ENCODE results near the gene CEP70. TPM values are rescaled to one million over a fixed set of nuclear protein-coding genes. Genes with fewer than 3 reads are reported as not detected.
A peak's percentile ranks its signal among the peaks of the same experiment; 100 is the strongest.

CEP70 gene
- total and polyA plus RNA-seq, 2 of the 13 experiments (the other 11 are each of a cell fraction or from before 2014, with no cell fraction given): 4.0 to 22.3 TPM

DNA sequence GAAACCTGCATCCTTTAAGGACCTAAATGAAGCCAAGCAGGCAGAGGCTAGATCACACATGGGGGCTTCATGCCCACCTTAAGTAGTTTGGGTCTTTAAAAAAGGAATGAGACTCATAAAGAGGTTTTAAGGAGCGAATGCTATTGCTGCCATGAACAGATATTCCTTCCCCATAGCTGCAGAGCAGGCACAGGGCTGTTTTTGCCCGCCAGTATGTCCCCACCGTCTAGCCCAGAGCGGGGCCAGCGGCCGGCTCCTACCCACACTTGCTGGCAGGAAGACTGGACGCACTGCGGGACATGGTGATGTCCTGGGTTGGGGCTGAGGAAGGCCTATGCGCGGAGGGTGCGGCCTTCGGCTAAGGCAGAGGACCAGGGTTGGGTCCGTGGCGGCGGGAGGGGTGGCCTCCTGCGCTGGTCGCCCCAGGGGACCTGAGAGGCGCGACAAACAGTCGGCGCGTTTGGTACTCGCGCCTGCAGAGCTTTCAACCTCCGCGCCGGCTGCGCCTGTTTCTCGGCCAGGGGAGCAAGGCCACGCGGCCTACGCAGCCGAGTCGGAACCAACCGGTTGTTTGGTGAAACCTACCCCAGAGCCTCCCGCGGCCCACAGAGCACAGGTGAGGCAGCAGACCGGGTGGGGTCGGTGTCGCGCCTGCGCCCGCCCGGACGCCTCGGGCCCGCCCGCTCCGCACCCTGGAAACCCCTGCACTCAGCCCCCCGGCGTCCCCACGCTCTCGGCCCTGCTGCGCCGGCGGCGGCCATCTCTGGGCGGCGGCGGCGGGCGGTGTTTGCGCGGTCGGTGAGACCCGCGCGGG, 14.5 kb upstream of the CEP70 start, which contains the start of gene FAIM (continued):
- TF ChIP-seq POLR2AphosphoS5 (IDR thresholded peaks at IDR 0.05; ENCODE audit: low read depth, low read length): 0 out of 2 replicates have a peak, but pooled peaks have one; percentile 39
- no peak; the same call in 1 of the 2 replicates for TF ChIP-seq TOPORS (CRISPR knock-in tag; IDR thresholded peaks at IDR 0.05)
- TF ChIP-seq, protein P1, sequence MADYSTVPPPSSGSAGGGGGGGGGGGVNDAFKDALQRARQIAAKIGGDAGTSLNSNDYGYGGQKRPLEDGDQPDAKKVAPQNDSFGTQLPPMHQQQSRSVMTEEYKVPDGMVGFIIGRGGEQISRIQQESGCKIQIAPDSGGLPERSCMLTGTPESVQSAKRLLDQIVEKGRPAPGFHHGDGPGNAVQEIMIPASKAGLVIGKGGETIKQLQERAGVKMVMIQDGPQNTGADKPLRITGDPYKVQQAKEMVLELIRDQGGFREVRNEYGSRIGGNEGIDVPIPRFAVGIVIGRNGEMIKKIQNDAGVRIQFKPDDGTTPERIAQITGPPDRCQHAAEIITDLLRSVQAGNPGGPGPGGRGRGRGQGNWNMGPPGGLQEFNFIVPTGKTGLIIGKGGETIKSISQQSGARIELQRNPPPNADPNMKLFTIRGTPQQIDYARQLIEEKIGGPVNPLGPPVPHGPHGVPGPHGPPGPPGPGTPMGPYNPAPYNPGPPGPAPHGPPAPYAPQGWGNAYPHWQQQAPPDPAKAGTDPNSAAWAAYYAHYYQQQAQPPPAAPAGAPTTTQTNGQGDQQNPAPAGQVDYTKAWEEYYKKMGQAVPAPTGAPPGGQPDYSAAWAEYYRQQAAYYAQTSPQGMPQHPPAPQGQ (CRISPR knock-in tag; IDR thresholded peaks at IDR 0.05; ENCODE audit: borderline replicate concordance): no peak
- TF ChIP-seq FOXM1 (CRISPR knock-in tag; IDR thresholded peaks at IDR 0.05): 0 out of 2 replicates have a peak, but pooled peaks have one; percentile 43
- TF ChIP-seq ZNF570 (CRISPR knock-in tag; IDR thresholded peaks at IDR 0.05; ENCODE audit: borderline replicate concordance): no peak; the same call in 1 of the 2 replicates
- 0 out of 2 replicates have a peak, but pooled peaks have one; percentile 75 for TF ChIP-seq ZNF234 (CRISPR knock-in tag; conservative IDR thresholded peaks at IDR 0.05)
- TF ChIP-seq DPF2 (CRISPR knock-in tag; IDR thresholded peaks at IDR 0.05; ENCODE audit: borderline replicate concordance, low read depth): no peak
- TF ChIP-seq ZNF569 (CRISPR knock-in tag; IDR thresholded peaks at IDR 0.05; ENCODE audit: borderline replicate concordance): no peak
- no peak for TF ChIP-seq TCF12 (IDR thresholded peaks at IDR 0.05)
- no peak for TF ChIP-seq TCF12 (CRISPR knock-in tag; IDR thresholded peaks at IDR 0.05)
- TF ChIP-seq, protein P2, sequence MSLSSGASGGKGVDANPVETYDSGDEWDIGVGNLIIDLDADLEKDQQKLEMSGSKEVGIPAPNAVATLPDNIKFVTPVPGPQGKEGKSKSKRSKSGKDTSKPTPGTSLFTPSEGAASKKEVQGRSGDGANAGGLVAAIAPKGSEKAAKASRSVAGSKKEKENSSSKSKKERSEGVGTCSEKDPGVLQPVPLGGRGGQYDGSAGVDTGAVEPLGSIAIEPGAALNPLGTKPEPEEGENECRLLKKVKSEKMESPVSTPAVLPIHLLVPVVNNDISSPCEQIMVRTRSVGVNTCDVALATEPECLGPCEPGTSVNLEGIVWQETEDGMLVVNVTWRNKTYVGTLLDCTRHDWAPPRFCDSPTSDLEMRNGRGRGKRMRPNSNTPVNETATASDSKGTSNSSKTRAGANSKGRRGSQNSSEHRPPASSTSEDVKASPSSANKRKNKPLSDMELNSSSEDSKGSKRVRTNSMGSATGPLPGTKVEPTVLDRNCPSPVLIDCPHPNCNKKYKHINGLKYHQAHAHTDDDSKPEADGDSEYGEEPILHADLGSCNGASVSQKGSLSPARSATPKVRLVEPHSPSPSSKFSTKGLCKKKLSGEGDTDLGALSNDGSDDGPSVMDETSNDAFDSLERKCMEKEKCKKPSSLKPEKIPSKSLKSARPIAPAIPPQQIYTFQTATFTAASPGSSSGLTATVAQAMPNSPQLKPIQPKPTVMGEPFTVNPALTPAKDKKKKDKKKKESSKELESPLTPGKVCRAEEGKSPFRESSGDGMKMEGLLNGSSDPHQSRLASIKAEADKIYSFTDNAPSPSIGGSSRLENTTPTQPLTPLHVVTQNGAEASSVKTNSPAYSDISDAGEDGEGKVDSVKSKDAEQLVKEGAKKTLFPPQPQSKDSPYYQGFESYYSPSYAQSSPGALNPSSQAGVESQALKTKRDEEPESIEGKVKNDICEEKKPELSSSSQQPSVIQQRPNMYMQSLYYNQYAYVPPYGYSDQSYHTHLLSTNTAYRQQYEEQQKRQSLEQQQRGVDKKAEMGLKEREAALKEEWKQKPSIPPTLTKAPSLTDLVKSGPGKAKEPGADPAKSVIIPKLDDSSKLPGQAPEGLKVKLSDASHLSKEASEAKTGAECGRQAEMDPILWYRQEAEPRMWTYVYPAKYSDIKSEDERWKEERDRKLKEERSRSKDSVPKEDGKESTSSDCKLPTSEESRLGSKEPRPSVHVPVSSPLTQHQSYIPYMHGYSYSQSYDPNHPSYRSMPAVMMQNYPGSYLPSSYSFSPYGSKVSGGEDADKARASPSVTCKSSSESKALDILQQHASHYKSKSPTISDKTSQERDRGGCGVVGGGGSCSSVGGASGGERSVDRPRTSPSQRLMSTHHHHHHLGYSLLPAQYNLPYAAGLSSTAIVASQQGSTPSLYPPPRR (CRISPR knock-in tag; IDR thresholded peaks at IDR 0.05; ENCODE audit: borderline replicate concordance): no peak
- no peak for TF ChIP-seq IRF2 (CRISPR knock-in tag; IDR thresholded peaks at IDR 0.05)
- peak; percentile 47 for TF ChIP-seq PTBP1 (IDR thresholded peaks at IDR 0.05; ENCODE audit: low read depth, low read length, poor library complexity, severe bottlenecking)
- TF ChIP-seq, protein P3, sequence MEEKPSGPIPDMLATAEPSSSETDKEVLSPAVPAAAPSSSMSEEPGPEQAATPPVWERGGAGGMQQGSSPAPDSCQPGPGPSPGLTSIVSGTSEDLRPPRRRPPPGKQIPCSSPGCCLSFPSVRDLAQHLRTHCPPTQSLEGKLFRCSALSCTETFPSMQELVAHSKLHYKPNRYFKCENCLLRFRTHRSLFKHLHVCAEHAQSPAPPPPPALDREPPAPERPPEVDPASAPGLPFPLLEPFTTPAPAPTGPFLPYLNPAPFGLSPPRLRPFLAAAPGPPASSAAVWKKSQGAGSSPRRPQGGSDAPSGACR (CRISPR knock-in tag; IDR thresholded peaks at IDR 0.05): peak; percentile 90; the same call in 1 of the 2 replicates
- TF ChIP-seq ZNF232 (CRISPR knock-in tag; IDR thresholded peaks at IDR 0.05; ENCODE audit: borderline replicate concordance): no peak; the same call in 1 of the 2 replicates
- TF ChIP-seq ZSCAN9 (CRISPR knock-in tag; IDR thresholded peaks at IDR 0.05; ENCODE audit: borderline replicate concordance): no peak; the same call in 1 of the 2 replicates
- TF ChIP-seq ZFP1 (CRISPR knock-in tag; IDR thresholded peaks at IDR 0.05): no peak
- TF ChIP-seq, protein P4, sequence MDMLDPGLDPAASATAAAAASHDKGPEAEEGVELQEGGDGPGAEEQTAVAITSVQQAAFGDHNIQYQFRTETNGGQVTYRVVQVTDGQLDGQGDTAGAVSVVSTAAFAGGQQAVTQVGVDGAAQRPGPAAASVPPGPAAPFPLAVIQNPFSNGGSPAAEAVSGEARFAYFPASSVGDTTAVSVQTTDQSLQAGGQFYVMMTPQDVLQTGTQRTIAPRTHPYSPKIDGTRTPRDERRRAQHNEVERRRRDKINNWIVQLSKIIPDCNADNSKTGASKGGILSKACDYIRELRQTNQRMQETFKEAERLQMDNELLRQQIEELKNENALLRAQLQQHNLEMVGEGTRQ (IDR thresholded peaks at IDR 0.05; ENCODE audit: low read depth, low read length): no peak
- TF ChIP-seq, protein P4 (CRISPR knock-in tag; IDR thresholded peaks at IDR 0.05; ENCODE audit: borderline replicate concordance): no peak
- TF ChIP-seq RFX3 (CRISPR knock-in tag; IDR thresholded peaks at IDR 0.05): no peak
